ENCODE data around the gene ANO3.

- TF ChIP-seq CTCF (IDR thresholded peaks at IDR 0.05) (no peak), POLR2A (IDR thresholded peaks at IDR 0.05) (no peak)
These were observed 207.6 kb downstream of the ANO3 start for GRCh38 chr11:26539517-26539916.
